GM12878 (cell line): ENCODE measurements around the gene DESI1.
"Not testable (repeated sequence)": the region's sequence is repeated elsewhere in the genome, so short reads cannot be mapped to it uniquely, and the experiment has no call there.

ENCODE experiments used
- CBX5 ChIP-seq: sonication (generic); IDR thresholded peaks from 2 replicates; pipeline ENCODE4 v1.6.1; 2016; ENCODE audit warnings: low read depth, moderate library complexity, mild to moderate bottlenecking, inconsistent platforms
- CEBPB ChIP-seq, 2 experiments: fragments of 150-350 bp in 1 of 2; IDR thresholded peaks; 2 replicates each; pipeline ENCODE4 v1.6.1; 2012 to 2014; ENCODE audit warnings: low read depth in 2 of 2, low read length in 2 of 2, borderline replicate concordance in 1 of 2, inconsistent platforms in 1 of 2
- RAD21 ChIP-seq: IDR thresholded peaks from 2 replicates; pipeline ENCODE4 v1.6.1; 2011; ENCODE audit warnings: mild to moderate bottlenecking, low read depth, low read length, moderate library complexity; ENCODE audit not compliant: insufficient read depth

DNA sequence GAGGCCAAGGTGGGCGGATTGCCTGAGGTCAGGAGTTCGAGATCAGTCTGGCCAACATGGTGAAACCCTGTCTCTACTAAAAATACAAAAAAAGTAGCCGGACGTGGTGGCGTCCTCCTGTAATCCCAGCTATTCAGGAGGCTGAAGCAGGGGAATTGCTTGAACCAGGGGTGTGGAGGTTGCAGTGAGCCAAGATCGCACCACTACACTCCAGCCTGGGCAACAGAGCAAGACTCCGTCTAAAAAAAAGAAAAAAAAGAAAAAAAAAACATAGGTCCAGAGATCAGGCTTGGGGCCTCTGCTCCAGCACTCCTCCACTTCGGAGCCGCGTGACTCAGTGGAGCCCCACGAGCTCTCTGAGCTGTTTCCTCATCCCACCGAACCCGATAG lies 62.6 kb downstream of the DESI1 start:
- not testable (repeated sequence) for TF ChIP-seq CBX5; RAD21; CEBPB (IDR thresholded peaks at IDR 0.05; ENCODE audit: borderline replicate concordance in 1 of 2, low read depth in 2 of 2, low read length in 2 of 2)
